ENCODE measurements around the gene ADGRG6. TPM values are rescaled to one million over a fixed set of nuclear protein-coding genes. Genes with fewer than 3 reads are reported as not detected.

ADGRG6 gene
- polyA plus RNA-seq, 2 donors, result 6.8 to 7.0 TPM

GRCh38 chr6:142409794-142410193 is 108.0 kb downstream of the ADGRG6 start:
- no peak overlapping the region for H3K27ac ChIP-seq (ENCODE audit: low read depth in 2 of 2, low read length in 1 of 2)
- H3K36me3 ChIP-seq (ENCODE audit: control insufficient read depth in 2 of 2, insufficient read depth in 2 of 2, low read length in 1 of 2), result no peaks in the 10 kb centered on the region
- H3K4me3 ChIP-seq (ENCODE audit: low read depth in 1 of 2, low read length in 2 of 2), result no peak overlapping the region
- WGBS, 2 donors, result 61 to 81% methylated on average over 1 of the region's 1 CpG
- H3K9me3 ChIP-seq (ENCODE audit: control insufficient read depth in 2 of 2, insufficient read depth in 1 of 2, low read depth in 1 of 2, low read length in 1 of 2), result no peaks in the 10 kb centered on the region
- no peaks in the 10 kb centered on the region for H3K27me3 ChIP-seq (ENCODE audit: control insufficient read depth in 1 of 2, insufficient read depth in 2 of 2, low read length in 2 of 2)
- no peaks in the 10 kb centered on the region for H3K4me1 ChIP-seq (ENCODE audit: control insufficient read depth in 2 of 2, insufficient read depth in 2 of 2, low read length in 1 of 2)

- H3K4me3 ChIP-seq (ENCODE audit: low read depth in 1 of 2, low read length in 2 of 2), result no peak overlapping the region
- no peaks in the 10 kb centered on the region for H3K27me3 ChIP-seq (ENCODE audit: control insufficient read depth in 1 of 2, insufficient read depth in 2 of 2, low read length in 2 of 2)
- H3K27ac ChIP-seq (ENCODE audit: low read depth in 2 of 2, low read length in 1 of 2), result no peak overlapping the region
- H3K9me3 ChIP-seq (ENCODE audit: control insufficient read depth in 2 of 2, insufficient read depth in 1 of 2, low read depth in 1 of 2, low read length in 1 of 2), result no peaks in the 10 kb centered on the region
- H3K36me3 ChIP-seq (ENCODE audit: control insufficient read depth in 2 of 2, insufficient read depth in 2 of 2, low read length in 1 of 2), result no peaks in the 10 kb centered on the region
- no peaks in the 10 kb centered on the region for H3K4me1 ChIP-seq (ENCODE audit: control insufficient read depth in 2 of 2, insufficient read depth in 2 of 2, low read length in 1 of 2)
- WGBS, 2 donors, result 88 to 89% methylated on average over 2 of the region's 2 CpGs
These were observed 109.3 kb downstream of the ADGRG6 start for GRCh38 chr6:142411145-142411544.

- Histone ChIP-seq H3K4me3 (ENCODE audit: low read depth in 1 of 2, low read length in 2 of 2) (no peak overlapping the region), H3K9me3 (ENCODE audit: control insufficient read depth in 2 of 2, insufficient read depth in 1 of 2, low read depth in 1 of 2, low read length in 1 of 2) (no peaks in the 10 kb centered on the region), H3K27ac (ENCODE audit: low read depth in 2 of 2, low read length in 1 of 2) (no peak overlapping the region), H3K4me1 (ENCODE audit: control insufficient read depth in 2 of 2, insufficient read depth in 2 of 2, low read length in 1 of 2) (no peaks in the 10 kb centered on the region), H3K27me3 (ENCODE audit: control insufficient read depth in 1 of 2, insufficient read depth in 2 of 2, low read length in 2 of 2) (no peaks in the 10 kb centered on the region), H3K36me3 (ENCODE audit: control insufficient read depth in 2 of 2, insufficient read depth in 2 of 2, low read length in 1 of 2) (no peaks in the 10 kb centered on the region)
- 53 to 67% methylated on average over 2 of the region's 2 CpGs for WGBS, 2 donors
These were observed 110.4 kb downstream of the ADGRG6 start for GRCh38 chr6:142412241-142412640.

- H3K27ac ChIP-seq (ENCODE audit: low read depth in 2 of 2, low read length in 1 of 2), result no peak overlapping the region
- WGBS, 2 donors, result 84 to 91% methylated on average over 2 of the region's 2 CpGs
- H3K4me3 ChIP-seq (ENCODE audit: low read depth in 1 of 2, low read length in 2 of 2), result no peak overlapping the region
- H3K4me1 ChIP-seq (ENCODE audit: control insufficient read depth in 2 of 2, insufficient read depth in 2 of 2, low read length in 1 of 2), result no peaks in the 10 kb centered on the region
- no peaks in the 10 kb centered on the region for H3K9me3 ChIP-seq (ENCODE audit: control insufficient read depth in 2 of 2, insufficient read depth in 1 of 2, low read depth in 1 of 2, low read length in 1 of 2)
- H3K27me3 ChIP-seq (ENCODE audit: control insufficient read depth in 1 of 2, insufficient read depth in 2 of 2, low read length in 2 of 2), result no peaks in the 10 kb centered on the region
- no peaks in the 10 kb centered on the region for H3K36me3 ChIP-seq (ENCODE audit: control insufficient read depth in 2 of 2, insufficient read depth in 2 of 2, low read length in 1 of 2)
These were observed 110.9 kb downstream of the ADGRG6 start for GRCh38 chr6:142412658-142413057.

GRCh38 chr6:142413111-142413510 is 111.3 kb downstream of the ADGRG6 start:
- Histone ChIP-seq H3K36me3 (ENCODE audit: control insufficient read depth in 2 of 2, insufficient read depth in 2 of 2, low read length in 1 of 2) (no peaks in the 10 kb centered on the region), H3K27me3 (ENCODE audit: control insufficient read depth in 1 of 2, insufficient read depth in 2 of 2, low read length in 2 of 2) (no peaks in the 10 kb centered on the region), H3K9me3 (ENCODE audit: control insufficient read depth in 2 of 2, insufficient read depth in 1 of 2, low read depth in 1 of 2, low read length in 1 of 2) (no peaks in the 10 kb centered on the region), H3K4me1 (ENCODE audit: control insufficient read depth in 2 of 2, insufficient read depth in 2 of 2, low read length in 1 of 2) (no peaks in the 10 kb centered on the region), H3K27ac (ENCODE audit: low read depth in 2 of 2, low read length in 1 of 2) (no peak overlapping the region), H3K4me3 (ENCODE audit: low read depth in 1 of 2, low read length in 2 of 2) (no peak overlapping the region)

- 88 to 91% methylated on average over 8 of the region's 8 CpGs for WGBS, 2 donors
- no peaks in the 10 kb centered on the region for H3K27me3 ChIP-seq (ENCODE audit: control insufficient read depth in 1 of 2, insufficient read depth in 2 of 2, low read length in 2 of 2)
- no peak overlapping the region for H3K4me3 ChIP-seq (ENCODE audit: low read depth in 1 of 2, low read length in 2 of 2)
- no peaks in the 10 kb centered on the region for H3K4me1 ChIP-seq (ENCODE audit: control insufficient read depth in 2 of 2, insufficient read depth in 2 of 2, low read length in 1 of 2)
- H3K27ac ChIP-seq (ENCODE audit: low read depth in 2 of 2, low read length in 1 of 2), result no peak overlapping the region
- no peaks in the 10 kb centered on the region for H3K36me3 ChIP-seq (ENCODE audit: control insufficient read depth in 2 of 2, insufficient read depth in 2 of 2, low read length in 1 of 2)
- no peaks in the 10 kb centered on the region for H3K9me3 ChIP-seq (ENCODE audit: control insufficient read depth in 2 of 2, insufficient read depth in 1 of 2, low read depth in 1 of 2, low read length in 1 of 2)
These were observed 112.8 kb downstream of the ADGRG6 start for GRCh38 chr6:142414462-142415250.

GRCh38 chr6:142416179-142416578 is 114.4 kb downstream of the ADGRG6 start:
- Histone ChIP-seq H3K27ac (ENCODE audit: low read depth in 2 of 2, low read length in 1 of 2) (no peak overlapping the region), H3K4me3 (ENCODE audit: low read depth in 1 of 2, low read length in 2 of 2) (no peak overlapping the region), H3K36me3 (ENCODE audit: control insufficient read depth in 2 of 2, insufficient read depth in 2 of 2, low read length in 1 of 2) (no peaks in the 10 kb centered on the region), H3K9me3 (ENCODE audit: control insufficient read depth in 2 of 2, insufficient read depth in 1 of 2, low read depth in 1 of 2, low read length in 1 of 2) (no peaks in the 10 kb centered on the region), H3K4me1 (ENCODE audit: control insufficient read depth in 2 of 2, insufficient read depth in 2 of 2, low read length in 1 of 2) (no peaks in the 10 kb centered on the region), H3K27me3 (ENCODE audit: control insufficient read depth in 1 of 2, insufficient read depth in 2 of 2, low read length in 2 of 2) (no peaks in the 10 kb centered on the region)
- 50 to 55% methylated on average over 3 of the region's 3 CpGs for WGBS, 2 donors

GRCh38 chr6:142416686-142417085 is 114.9 kb downstream of the ADGRG6 start:
- H3K4me1 ChIP-seq (ENCODE audit: control insufficient read depth in 2 of 2, insufficient read depth in 2 of 2, low read length in 1 of 2), result no peaks in the 10 kb centered on the region
- no peaks in the 10 kb centered on the region for H3K9me3 ChIP-seq (ENCODE audit: control insufficient read depth in 2 of 2, insufficient read depth in 1 of 2, low read depth in 1 of 2, low read length in 1 of 2)
- H3K36me3 ChIP-seq (ENCODE audit: control insufficient read depth in 2 of 2, insufficient read depth in 2 of 2, low read length in 1 of 2), result no peaks in the 10 kb centered on the region
- no peak overlapping the region for H3K4me3 ChIP-seq (ENCODE audit: low read depth in 1 of 2, low read length in 2 of 2)
- no peak overlapping the region for H3K27ac ChIP-seq (ENCODE audit: low read depth in 2 of 2, low read length in 1 of 2)
- H3K27me3 ChIP-seq (ENCODE audit: control insufficient read depth in 1 of 2, insufficient read depth in 2 of 2, low read length in 2 of 2), result no peaks in the 10 kb centered on the region

GRCh38 chr6:142417331-142417750 is 115.5 kb downstream of the ADGRG6 start:
- Histone ChIP-seq H3K9me3 (ENCODE audit: control insufficient read depth in 2 of 2, insufficient read depth in 1 of 2, low read depth in 1 of 2, low read length in 1 of 2) (no peaks in the 10 kb centered on the region), H3K27me3 (ENCODE audit: control insufficient read depth in 1 of 2, insufficient read depth in 2 of 2, low read length in 2 of 2) (no peaks in the 10 kb centered on the region), H3K4me3 (ENCODE audit: low read depth in 1 of 2, low read length in 2 of 2) (no peak overlapping the region), H3K4me1 (ENCODE audit: control insufficient read depth in 2 of 2, insufficient read depth in 2 of 2, low read length in 1 of 2) (no peaks in the 10 kb centered on the region), H3K36me3 (ENCODE audit: control insufficient read depth in 2 of 2, insufficient read depth in 2 of 2, low read length in 1 of 2) (no peaks in the 10 kb centered on the region), H3K27ac (ENCODE audit: low read depth in 2 of 2, low read length in 1 of 2) (no peak overlapping the region)
- 75 to 76% methylated on average over 1 of the region's 1 CpG for WGBS, 2 donors

- no peaks in the 10 kb centered on the region for H3K27me3 ChIP-seq (ENCODE audit: control insufficient read depth in 1 of 2, insufficient read depth in 2 of 2, low read length in 2 of 2)
- H3K4me1 ChIP-seq (ENCODE audit: control insufficient read depth in 2 of 2, insufficient read depth in 2 of 2, low read length in 1 of 2), result no peaks in the 10 kb centered on the region
- no peak overlapping the region for H3K4me3 ChIP-seq (ENCODE audit: low read depth in 1 of 2, low read length in 2 of 2)
- WGBS, 2 donors, result 68 to 70% methylated on average over 3 of the region's 3 CpGs
- H3K9me3 ChIP-seq (ENCODE audit: control insufficient read depth in 2 of 2, insufficient read depth in 1 of 2, low read depth in 1 of 2, low read length in 1 of 2), result no peaks in the 10 kb centered on the region
- H3K36me3 ChIP-seq (ENCODE audit: control insufficient read depth in 2 of 2, insufficient read depth in 2 of 2, low read length in 1 of 2), result no peaks in the 10 kb centered on the region
- no peak overlapping the region for H3K27ac ChIP-seq (ENCODE audit: low read depth in 2 of 2, low read length in 1 of 2)
These were observed 117.3 kb downstream of the ADGRG6 start for GRCh38 chr6:142419071-142419470.

Measured in esophagus (tissue), 2 donors.